A673 (cell line): ENCODE measurements around the gene U2AF1L4. TPM values are rescaled to one million over a fixed set of nuclear protein-coding genes. Genes with fewer than 3 reads are reported as not detected.

Source experiments
- BruUV-seq: library from RNA; stranded (reverse); fragments of 400-500 nt; replicated peaks from 2 replicates; lab custom pipeline; 2021; lab: Mats Ljungman, UMichigan
- CTCF ChIA-PET: fragments of 300-600 bp; sonication (Branson Sonifier 250); formaldehyde crosslinking; loops from one replicate; lab custom pipeline; 2022; ENCODE audit warnings: antibody characterized with exemption; lab: Charles Lee
- POLR2A ChIA-PET: fragments of 300-600 bp; sonication (Branson Sonifier 250); formaldehyde crosslinking; loops from one replicate; lab custom pipeline; 2022; ENCODE audit warnings: antibody characterized with exemption; ENCODE audit not compliant: low non-redundant PET; lab: Charles Lee
- DNase-seq: peaks from one replicate; pipeline ENCODE4 v3.0.0-alpha.2; 2015; ENCODE audit warnings: low spot score
- H3K27ac ChIP-seq: fragments of 200-600 bp; sonication (generic); 2 replicates; pipeline ENCODE4 v1.5.1; 2016; ENCODE audit warnings: mixed run types, low read depth, mild to moderate bottlenecking, mixed read lengths, antibody characterized with exemption, low read length; ENCODE audit not compliant: poor library complexity, severe bottlenecking
- H3K27me3 ChIP-seq: fragments of 200-600 bp; sonication (generic); replicated peaks from 2 replicates; pipeline ENCODE4 v1.6.1; 2017; ENCODE audit warnings: mixed run types, low read depth, mild to moderate bottlenecking, mixed read lengths, antibody characterized with exemption, low read length; ENCODE audit not compliant: insufficient read depth, poor library complexity
- H3K36me3 ChIP-seq: fragments of 200-600 bp; sonication (generic); 2 replicates; pipeline ENCODE4 v1.6.1; 2016; ENCODE audit warnings: mixed run types, mild to moderate bottlenecking, mixed read lengths, antibody characterized with exemption, low read length; ENCODE audit not compliant: insufficient read depth, poor library complexity, severe bottlenecking
- H3K4me1 ChIP-seq: fragments of 200-600 bp; sonication (generic); 2 replicates; pipeline ENCODE4 v1.6.1; 2017; ENCODE audit warnings: mixed run types, mild to moderate bottlenecking, mixed read lengths, antibody characterized with exemption, low read length; ENCODE audit not compliant: insufficient read depth, poor library complexity, severe bottlenecking
- H3K4me3 ChIP-seq: fragments of 200-600 bp; sonication (generic); 2 replicates; pipeline ENCODE4 v1.5.1; 2016; ENCODE audit warnings: low read depth, mixed run types, mild to moderate bottlenecking, mixed read lengths, low read length; ENCODE audit not compliant: poor library complexity, severe bottlenecking
- H3K9me3 ChIP-seq: fragments of 200-600 bp; sonication (generic); 2 replicates; pipeline ENCODE4 v1.6.1; 2016; ENCODE audit warnings: mixed run types, low read depth, mild to moderate bottlenecking, mixed read lengths, antibody characterized with exemption, low read length; ENCODE audit not compliant: poor library complexity, severe bottlenecking
- EZH2 ChIP-seq: fragments of 200-600 bp; sonication (generic); IDR thresholded peaks from 2 replicates; pipeline ENCODE4 v1.6.1; 2017; ENCODE audit warnings: borderline replicate concordance, low read depth, mild to moderate bottlenecking, mixed read lengths, antibody characterized with exemption, low read length; ENCODE audit not compliant: poor library complexity, severe bottlenecking
- intact Hi-C: fragments of 100-400 bp; cut with micrococcal nuclease; formaldehyde crosslinking; loops from one replicate; pipeline ENCODE4 v1.10.0; 2022; ENCODE audit not compliant: unreplicated experiment
- total RNA-seq: library from RNA; stranded (reverse); gene quantifications from 2 replicates; pipeline ENCODE4 v1.2.3, GENCODE V29; 2021
- TF ChIP-seq, protein P1 (sequence below): fragments of 300-800, 200-600 bp; sonication (generic); conservative IDR thresholded peaks from 2 replicates; pipeline ENCODE4 v1.5.1; 2017; ENCODE audit warnings: low read depth, mild to moderate bottlenecking, antibody characterized with exemption, low read length, moderate library complexity, mixed read lengths

The U2AF1L4 gene
- total RNA-seq, 1 experiment from 2014 or later, result 21.0 TPM

DNA sequence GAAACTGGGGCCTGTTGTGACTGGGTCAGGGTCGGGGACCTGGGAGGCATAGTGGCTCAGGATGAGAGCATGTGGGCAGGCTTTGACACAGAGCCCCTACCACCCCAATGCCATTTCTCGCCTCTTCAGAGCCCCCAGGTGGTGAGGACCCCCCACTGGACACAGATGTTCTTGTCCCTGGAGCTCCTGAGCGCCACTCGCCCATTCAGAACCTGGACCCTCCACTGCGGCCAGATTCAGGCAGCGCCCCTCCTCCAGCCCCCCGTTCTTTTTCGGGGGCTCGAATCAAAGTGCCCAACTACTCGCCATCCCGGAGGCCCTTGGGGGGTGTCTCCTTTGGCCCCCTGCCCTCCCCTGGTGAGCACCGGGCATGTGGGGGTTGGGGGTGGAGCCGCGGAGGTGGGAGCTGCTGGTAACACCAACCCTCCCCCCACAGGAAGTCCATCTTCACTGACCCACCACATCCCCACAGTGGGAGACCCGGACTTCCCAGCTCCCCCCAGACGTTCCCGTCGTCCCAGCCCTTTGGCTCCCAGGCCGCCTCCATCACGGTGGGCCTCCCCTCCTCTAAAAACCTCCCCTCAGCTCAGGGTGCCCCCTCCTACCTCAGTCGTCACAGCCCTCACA lies 13.3 kb downstream of the U2AF1L4 start:
- POLR2A ChIA-PET, result no interaction called here
- intact Hi-C loops, result no loop called here
- no TSS peak for BruUV-seq
- Histone ChIP-seq H3K36me3 (peaks cover 82% of the 10 kb centered on the region), H3K27me3 (no peaks in the 10 kb centered on the region), H3K9me3 (no peaks in the 10 kb centered on the region), H3K4me3 (no peak overlapping the region), H3K4me1 (no peaks in the 10 kb centered on the region), H3K27ac (no peak overlapping the region)
- CTCF ChIA-PET, result no interaction called here
- no peak for TF ChIP-seq EZH2
- TF ChIP-seq, protein P1, sequence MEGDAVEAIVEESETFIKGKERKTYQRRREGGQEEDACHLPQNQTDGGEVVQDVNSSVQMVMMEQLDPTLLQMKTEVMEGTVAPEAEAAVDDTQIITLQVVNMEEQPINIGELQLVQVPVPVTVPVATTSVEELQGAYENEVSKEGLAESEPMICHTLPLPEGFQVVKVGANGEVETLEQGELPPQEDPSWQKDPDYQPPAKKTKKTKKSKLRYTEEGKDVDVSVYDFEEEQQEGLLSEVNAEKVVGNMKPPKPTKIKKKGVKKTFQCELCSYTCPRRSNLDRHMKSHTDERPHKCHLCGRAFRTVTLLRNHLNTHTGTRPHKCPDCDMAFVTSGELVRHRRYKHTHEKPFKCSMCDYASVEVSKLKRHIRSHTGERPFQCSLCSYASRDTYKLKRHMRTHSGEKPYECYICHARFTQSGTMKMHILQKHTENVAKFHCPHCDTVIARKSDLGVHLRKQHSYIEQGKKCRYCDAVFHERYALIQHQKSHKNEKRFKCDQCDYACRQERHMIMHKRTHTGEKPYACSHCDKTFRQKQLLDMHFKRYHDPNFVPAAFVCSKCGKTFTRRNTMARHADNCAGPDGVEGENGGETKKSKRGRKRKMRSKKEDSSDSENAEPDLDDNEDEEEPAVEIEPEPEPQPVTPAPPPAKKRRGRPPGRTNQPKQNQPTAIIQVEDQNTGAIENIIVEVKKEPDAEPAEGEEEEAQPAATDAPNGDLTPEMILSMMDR, result no peak
- no peak for DNase-seq

DNA sequence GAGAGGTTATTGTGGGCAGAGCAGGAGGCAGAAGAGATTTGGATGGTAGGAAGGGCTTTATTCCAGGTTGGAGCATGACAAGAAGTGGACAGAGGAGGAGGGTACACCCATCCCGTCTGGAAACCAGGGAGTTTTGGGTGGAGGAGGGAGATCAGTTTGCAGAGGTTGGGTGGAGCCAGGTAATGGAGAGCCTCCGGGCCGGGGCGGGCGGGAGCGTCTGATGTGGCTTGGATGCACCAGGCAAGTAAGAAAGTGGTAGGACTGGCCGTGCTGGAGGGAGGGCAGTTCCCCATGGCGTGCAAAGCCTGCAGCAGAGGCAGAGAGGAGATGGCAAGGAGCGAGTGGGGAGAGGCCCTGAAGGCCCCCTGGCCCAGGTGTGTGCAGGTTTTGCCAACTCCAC lies 13.9 kb downstream of the U2AF1L4 start:
- Histone ChIP-seq H3K36me3 (peaks cover 82% of the 10 kb centered on the region), H3K4me1 (no peaks in the 10 kb centered on the region), H3K27ac (no peak overlapping the region), H3K9me3 (no peaks in the 10 kb centered on the region), H3K27me3 (no peaks in the 10 kb centered on the region), H3K4me3 (no peak overlapping the region)
- no peak for TF ChIP-seq EZH2
- TF ChIP-seq, protein P1, result no peak
- ChIA-PET CTCF (no interaction called here), POLR2A (no interaction called here)
- no TSS peak for BruUV-seq
- intact Hi-C loops, result no loop called here
- DNase-seq, result no peak

DNA sequence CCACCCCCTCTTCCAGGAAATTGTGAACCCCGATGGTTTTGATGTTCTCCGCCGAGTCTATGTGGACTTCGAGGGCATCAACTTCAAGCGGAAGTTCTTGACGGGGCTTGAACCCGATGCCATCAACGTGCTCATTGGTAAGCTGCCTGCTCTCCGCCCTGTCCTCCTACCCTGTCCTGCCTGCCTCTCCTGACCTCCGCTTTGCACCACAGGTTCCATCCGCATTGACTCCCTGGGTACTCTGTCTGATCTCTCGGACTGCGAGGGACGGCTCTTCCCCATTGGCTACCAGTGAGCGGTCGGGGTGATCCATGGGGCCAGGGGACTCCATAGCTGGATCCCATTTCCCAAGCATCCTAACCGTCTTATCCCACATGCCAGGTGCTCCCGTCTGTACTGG lies 14.9 kb downstream of the U2AF1L4 start:
- Histone ChIP-seq H3K27ac (no peak overlapping the region), H3K27me3 (no peaks in the 10 kb centered on the region), H3K9me3 (no peaks in the 10 kb centered on the region), H3K4me1 (no peaks in the 10 kb centered on the region), H3K36me3 (peaks cover 92% of the 10 kb centered on the region), H3K4me3 (no peak overlapping the region)
- DNase-seq, result no peak
- intact Hi-C loops, result no loop called here
- POLR2A ChIA-PET, result interaction anchor here (0.6 kb wide), 1 partner anchor 15 kb away, joined by 3 read pairs; the partner anchor contains the start of genes PSENEN and U2AF1L4
- no peak for TF ChIP-seq EZH2
- TF ChIP-seq, protein P1, result no peak
- CTCF ChIA-PET, result no interaction called here
- no TSS peak for BruUV-seq
